ENCODE data around the gene PALLD.

The PALLD gene

GRCh38 chr4:168560184-168561180 is 63.6 kb downstream of the PALLD start:
- no peak for DNase-seq (ENCODE audit: low read depth in 2 of 2)

- DNase-seq (ENCODE audit: low read depth in 2 of 2) = no peak
Observed at GRCh38 chr4:168562041-168562571, 65.3 kb downstream of the PALLD start.

DNA sequence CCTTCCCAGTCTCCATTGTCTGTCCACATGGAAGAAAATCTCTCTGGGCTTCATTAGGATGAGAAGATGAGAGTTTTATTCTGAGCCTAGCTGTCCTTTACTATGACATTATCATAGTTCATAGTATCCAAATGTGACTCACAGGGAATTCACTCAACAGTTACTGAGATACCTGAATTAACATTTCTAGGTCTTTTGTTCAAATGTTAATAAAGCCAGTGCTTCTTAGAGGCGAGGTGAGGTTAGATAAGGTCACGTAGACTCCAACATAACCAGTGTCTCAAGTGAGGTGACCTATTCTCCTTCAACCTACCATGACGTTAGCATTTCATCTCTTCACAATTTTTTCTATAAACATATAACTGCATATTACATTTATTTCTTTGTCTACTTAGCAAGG is 67.2 kb downstream of the PALLD start:
- DNase-seq (ENCODE audit: low read depth in 2 of 2) = no peak

DNA sequence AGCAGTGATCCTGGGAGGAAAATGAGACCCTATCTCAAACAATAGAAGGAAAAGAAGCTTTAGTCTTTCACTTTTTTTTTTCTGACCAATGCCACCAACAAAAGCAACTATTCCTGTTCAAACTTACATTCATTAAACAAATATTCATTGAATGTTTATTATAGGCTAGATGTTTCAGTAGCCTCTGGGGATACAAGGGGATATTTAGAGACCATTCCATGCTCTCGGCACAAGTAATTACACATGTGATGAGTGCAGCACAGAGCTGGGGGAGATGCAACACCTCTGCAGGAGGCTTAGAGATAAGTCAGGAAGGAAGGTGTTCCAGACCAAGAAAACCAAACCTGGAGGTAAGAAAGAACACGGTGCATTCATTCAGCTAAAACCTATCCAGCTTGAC is 68.3 kb downstream of the PALLD start:
- no peak for DNase-seq (ENCODE audit: low read depth in 2 of 2)

DNA sequence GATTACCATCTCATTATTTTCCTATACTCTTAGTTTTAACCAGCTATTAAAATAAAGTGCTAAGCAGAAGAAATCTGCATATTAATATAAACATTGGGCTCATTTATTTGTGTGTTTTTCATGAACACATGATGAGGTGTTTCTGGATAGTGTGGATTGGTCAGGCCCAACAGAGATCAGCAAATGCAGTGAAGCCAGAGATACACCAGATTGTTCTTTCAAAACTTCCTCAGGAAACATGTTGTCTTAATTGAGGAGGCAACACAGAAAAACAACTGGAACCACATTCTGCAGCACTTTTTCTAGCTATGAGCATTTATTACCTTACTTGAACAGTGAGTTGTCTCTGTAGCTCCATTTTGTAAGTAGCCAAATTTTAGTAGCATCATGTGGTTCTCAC is 69.9 kb downstream of the PALLD start:
- DNase-seq (ENCODE audit: low read depth in 2 of 2) = no peak

GRCh38 chr4:168569066-168569930 is 72.4 kb downstream of the PALLD start:
- no peak for DNase-seq (ENCODE audit: low read depth in 2 of 2)

GRCh38 chr4:168569931-168570276 is 73.1 kb downstream of the PALLD start:
- DNase-seq (ENCODE audit: low read depth in 2 of 2) = no peak

- no peak for DNase-seq (ENCODE audit: low read depth in 2 of 2)
Observed at GRCh38 chr4:168570466-168570865, 73.6 kb downstream of the PALLD start.

- DNase-seq (ENCODE audit: low read depth in 2 of 2) = no peak
Observed at GRCh38 chr4:168572002-168572401, 75.2 kb downstream of the PALLD start.

GRCh38 chr4:168573870-168574269 is 77.0 kb downstream of the PALLD start:
- DNase-seq (ENCODE audit: low read depth in 2 of 2) = no peak

GRCh38 chr4:168574581-168575295 is 77.9 kb downstream of the PALLD start:
- DNase-seq (ENCODE audit: low read depth in 2 of 2) = no peak

GRCh38 chr4:168575473-168575872 is 78.6 kb downstream of the PALLD start:
- no peak for DNase-seq (ENCODE audit: low read depth in 2 of 2)

DNA sequence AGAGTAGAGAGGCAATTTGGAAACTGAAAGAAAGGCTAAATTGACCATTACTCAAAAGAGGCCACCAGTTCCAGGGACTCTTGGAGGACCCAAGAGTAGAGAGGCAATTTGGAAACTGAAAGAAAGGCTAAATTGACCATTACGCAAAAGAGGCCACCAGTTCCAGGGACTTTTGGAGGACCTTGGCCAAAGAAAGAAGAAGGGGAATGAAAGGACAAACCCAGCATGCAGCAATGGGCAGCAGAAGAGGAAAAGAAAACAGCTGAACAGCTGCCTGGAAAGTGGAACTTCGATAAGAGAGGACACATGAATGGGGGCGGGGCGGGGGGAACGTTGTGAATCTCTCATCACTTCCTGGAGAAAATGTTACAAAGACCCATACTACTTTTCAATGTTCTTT is 80.8 kb downstream of the PALLD start:
- DNase-seq (ENCODE audit: low read depth in 2 of 2) = no peak

DNA sequence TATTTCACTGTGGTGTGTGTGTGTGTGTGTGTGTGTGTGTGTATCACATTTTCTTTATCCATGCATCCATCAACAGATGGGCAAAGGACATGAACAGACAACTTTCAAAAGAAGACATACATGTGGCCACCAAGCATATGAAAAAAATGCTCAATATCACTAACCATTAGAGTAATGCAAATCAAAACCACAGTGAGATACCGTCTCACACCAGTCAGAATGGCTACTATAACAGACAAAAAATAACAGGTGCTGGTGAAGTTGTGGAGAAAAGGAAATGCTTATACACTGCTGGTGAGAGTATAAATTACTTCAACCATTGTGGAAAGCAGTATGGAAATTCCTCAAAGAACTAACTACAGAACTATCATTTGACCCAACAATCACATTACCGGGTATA is 83.4 kb downstream of the PALLD start:
- no peak for DNase-seq (ENCODE audit: low read depth in 2 of 2)

GRCh38 chr4:168584321-168584771 is 87.5 kb downstream of the PALLD start:
- DNase-seq (ENCODE audit: low read depth in 2 of 2) = no peak

DNA sequence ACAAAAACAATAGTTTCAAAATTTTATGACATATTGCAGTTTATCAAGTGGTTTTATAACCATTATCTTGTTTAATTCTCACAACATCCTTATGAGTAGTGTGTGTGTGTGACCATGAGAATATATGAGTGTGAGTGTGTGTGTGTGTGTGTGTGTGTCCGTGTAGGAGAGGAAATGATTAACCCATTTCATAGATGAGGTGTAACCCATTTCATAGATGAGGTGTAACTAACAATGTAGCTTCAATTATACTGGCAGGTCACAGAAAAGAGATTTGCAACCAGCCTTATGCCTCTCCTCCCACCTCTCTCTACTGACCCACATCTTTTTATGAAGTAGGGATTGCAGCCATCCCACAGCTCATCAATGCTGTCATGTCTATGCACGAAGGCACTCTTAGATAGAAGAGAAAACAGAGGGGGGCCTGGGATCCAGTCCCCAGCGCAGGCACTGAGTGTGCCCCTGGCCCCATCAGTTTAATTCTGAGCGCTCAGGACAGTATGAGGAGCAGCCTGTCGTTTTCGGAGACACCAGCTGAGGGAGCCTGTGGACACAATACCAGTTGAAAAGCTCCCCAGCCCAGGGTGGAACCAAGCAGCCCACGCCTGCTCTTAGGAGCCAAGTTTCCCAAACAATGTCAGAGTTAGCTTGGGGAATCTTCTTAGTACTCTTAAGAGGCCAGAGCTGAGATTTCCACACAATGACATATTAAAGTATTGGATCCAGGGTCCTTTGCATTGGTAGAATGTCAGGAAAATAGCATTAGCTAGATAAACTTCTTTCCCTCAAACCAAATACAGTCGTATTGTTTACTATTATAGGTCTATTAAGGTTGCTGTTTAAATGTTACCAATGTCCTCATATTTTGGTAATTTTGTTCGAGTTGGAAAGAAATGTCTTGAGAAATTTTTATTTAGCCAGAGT is 88.6 kb downstream of the PALLD start:
- peak; percentile 2 to 22 for DNase-seq (ENCODE audit: low read depth in 2 of 2)

DNA sequence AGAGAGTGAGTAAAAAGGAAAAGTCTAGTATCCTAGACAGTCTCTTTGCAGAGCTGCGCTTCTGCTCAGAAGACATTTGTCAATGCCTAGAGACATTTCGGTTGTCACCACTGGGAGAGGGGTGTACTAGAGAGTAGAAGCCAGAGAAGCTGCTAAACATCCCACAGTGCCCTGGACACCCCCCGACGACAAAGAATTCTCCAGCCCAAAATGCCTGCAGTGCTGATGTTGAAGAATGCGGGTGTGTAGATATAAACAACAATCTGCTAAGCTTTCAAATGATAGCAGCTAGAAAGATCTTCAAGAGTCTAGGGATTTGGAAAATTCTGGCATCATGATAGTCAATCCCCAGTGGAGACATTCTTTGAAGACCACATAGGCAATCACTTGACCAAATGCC is 90.1 kb downstream of the PALLD start:
- DNase-seq (ENCODE audit: low read depth in 2 of 2) = no peak

DNA sequence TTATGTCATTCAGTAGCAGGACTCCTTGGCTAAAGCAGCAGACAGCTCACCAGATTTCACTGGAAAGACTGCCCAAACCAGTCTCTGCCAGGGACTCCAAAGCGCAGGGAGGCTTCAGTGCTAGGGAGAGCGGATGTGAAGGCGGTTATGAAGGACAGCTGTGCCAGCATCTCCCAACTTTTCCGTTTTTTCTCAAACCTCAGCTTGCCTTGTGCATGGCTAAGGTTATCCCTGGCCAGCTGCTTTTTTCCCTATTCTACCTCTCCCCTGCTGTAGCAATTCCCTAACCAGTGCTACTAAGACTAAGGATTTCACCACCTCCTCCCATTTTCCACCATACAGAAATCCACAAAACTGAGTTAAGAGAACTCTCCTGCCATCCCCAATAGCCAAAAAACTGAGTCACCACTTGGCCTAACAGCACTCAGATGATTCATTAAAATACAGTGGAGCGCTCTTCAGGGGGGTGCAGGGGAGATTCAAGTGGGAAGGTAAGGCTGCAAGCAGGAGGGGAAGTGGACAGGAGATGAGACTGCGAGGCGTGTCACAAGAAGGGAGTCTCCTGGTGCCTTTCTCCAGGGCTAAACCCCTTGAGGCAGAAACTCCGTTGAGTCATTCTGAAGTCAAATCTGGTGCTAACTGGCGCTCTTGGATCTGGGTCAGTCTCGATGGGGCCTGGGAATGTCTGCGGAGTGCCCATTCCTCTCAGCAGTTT is 90.7 kb downstream of the PALLD start:
- DNase-seq (ENCODE audit: low read depth in 2 of 2) = no peak

- no peak for DNase-seq (ENCODE audit: low read depth in 2 of 2)
Observed at GRCh38 chr4:168588916-168589531, 92.2 kb downstream of the PALLD start.

DNA sequence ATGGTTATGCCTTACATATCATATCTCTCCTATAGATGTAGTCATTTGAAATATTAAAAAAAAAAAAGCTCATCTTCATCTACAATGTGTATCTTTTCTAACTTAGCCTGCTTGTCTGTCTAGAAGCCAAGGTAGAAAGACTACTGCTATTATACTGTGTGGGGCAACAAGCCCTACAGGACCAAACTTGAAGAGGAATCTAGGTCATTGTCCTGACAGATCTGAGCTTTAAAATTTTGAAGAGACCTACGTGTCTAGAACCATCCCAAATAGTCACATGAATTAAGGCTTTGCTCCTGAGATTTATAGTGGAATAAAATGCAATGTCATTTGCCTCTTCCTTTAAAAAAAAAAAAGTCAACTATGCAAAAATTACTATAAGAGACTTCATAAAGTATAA is 95.8 kb downstream of the PALLD start:
- DNase-seq (ENCODE audit: low read depth in 2 of 2) = no peak

Measured in stimulated activated CD4-positive, alpha-beta T cell treated with anti-CD3 and anti-CD28 coated beads, Interleukin-15, amount 100 ng/mL, for 48 hours (primary cell).